Spleen (tissue), 7 donors: ENCODE measurements around the gene GALR2.

ENCODE experiments used
- CTCF ChIP-seq, 11 experiments: fragments of 200-600 bp in 7 of 11; fragments of 450-650 bp in 4 of 11; sonication (generic) in 4 of 11; IDR thresholded peaks in 8 of 11; conservative IDR thresholded peaks in 3 of 11; 1 replicate in 7 of 11; 2 replicates in 4 of 11; pipeline versions ENCODE4 v1.4.0 to v1.8.0; 2016 to 2021; ENCODE audit warnings: antibody characterized with exemption in 11 of 11, inconsistent platforms in 4 of 11, mild to moderate bottlenecking in 1 of 11
- POLR2A ChIP-seq, 3 donors: fragments of 450-650 bp; IDR thresholded peaks; one replicate each; pipeline ENCODE4 v1.5.1; 2017; ENCODE audit warnings: antibody characterized with exemption in 3 of 3, mild to moderate bottlenecking in 1 of 3
- POLR2AphosphoS5 ChIP-seq, 3 donors: sonication (generic); formaldehyde crosslinking; IDR thresholded peaks; one replicate each; pipeline ENCODE4 v1.5.1; 2017; ENCODE audit warnings: antibody characterized with exemption in 3 of 3
- donor health status: DM: no; HTN: no; CAD: no; lungs with moderate emphysema.
- donor health status: DM: no; HTN: no; CAD: no.
- donor health status: DM: no; HTN: no; CAD: no.

- TF ChIP-seq POLR2AphosphoS5 (IDR thresholded peaks at IDR 0.05) (no peak), POLR2A (IDR thresholded peaks at IDR 0.05) (no peak), CTCF (IDR thresholded peaks at IDR 0.05 in 8 of 11, conservative IDR thresholded peaks at IDR 0.05 in 3 of 11) (no peak)
These were observed 35.5 kb upstream of the GALR2 start for GRCh38 chr17:76039121-76039520.
